Stomach (tissue), 9 donors: Measurements from ENCODE around the gene SUSD6. TPM values are rescaled to one million over a fixed set of nuclear protein-coding genes. Genes with fewer than 3 reads are reported as not detected.

Experiments
- DNase-seq, 2 donors: peaks; one replicate each; pipeline versions ENCODE4 v3.0.0 to v3.0.0-alpha.2; 2013 to 2019
- H3K27ac ChIP-seq, 5 donors: fragments of 200-600 bp in 4 of 5; sonication (generic) in 4 of 5; one replicate each; pipeline ENCODE4 v1.5.1; 2013 to 2019; ENCODE audit warnings: mild to moderate bottlenecking in 1 of 5, moderate library complexity in 1 of 5
- H3K27me3 ChIP-seq, 3 donors: fragments of 200-600 bp; sonication (generic); one replicate each; pipeline ENCODE4 v1.5.1; 2017 to 2019; ENCODE audit warnings: mixed run types in 1 of 3
- H3K36me3 ChIP-seq, 4 donors: fragments of 200-600 bp; sonication (generic); 1 replicate in 3 of 4; 2 replicates in 1 of 4; pipeline ENCODE4 v1.5.1; 2016 to 2019
- H3K4me1 ChIP-seq, 4 donors: fragments of 200-600 bp; sonication (generic); one replicate each; pipeline ENCODE4 v1.5.1; 2016 to 2019
- H3K4me3 ChIP-seq, 4 donors: fragments of 200-600 bp; sonication (generic) in 3 of 4; one replicate each; pipeline ENCODE4 v1.5.1; 2016 to 2019; ENCODE audit warnings: mild to moderate bottlenecking in 1 of 4
- H3K9me3 ChIP-seq, 4 donors: fragments of 200-600 bp; sonication (generic); one replicate each; pipeline ENCODE4 v1.5.1; 2016 to 2019
- CTCF ChIP-seq, 7 experiments: fragments of 450-650 bp in 4 of 7; fragments of 200-600 bp in 3 of 7; sonication (generic) in 3 of 7; IDR thresholded peaks; one replicate each; pipeline ENCODE4 v1.5.1; 2016 to 2019; ENCODE audit warnings: antibody characterized with exemption in 7 of 7, control low read depth in 2 of 7, mild to moderate bottlenecking in 1 of 7
- EP300 ChIP-seq: sonication (generic); formaldehyde crosslinking; IDR thresholded peaks from one replicate; pipeline ENCODE4 v1.6.1; 2017; ENCODE audit warnings: antibody characterized with exemption
- POLR2A ChIP-seq, 4 donors: fragments of 450-650 bp; IDR thresholded peaks; one replicate each; pipeline ENCODE4 v1.6.1; 2016; ENCODE audit warnings: antibody characterized with exemption in 4 of 4, control low read depth in 2 of 4, mild to moderate bottlenecking in 1 of 4, moderate library complexity in 1 of 4
- POLR2AphosphoS5 ChIP-seq, 3 donors: sonication (generic); formaldehyde crosslinking; IDR thresholded peaks; one replicate each; pipeline ENCODE4 v1.6.1; 2016; ENCODE audit warnings: antibody characterized with exemption in 3 of 3
- WGBS, 5 donors: extraction: QIAGEN DNeasy Blood & Tissue Kit in 3 of 5; methylation state at CpG; one replicate each; pipeline versions ENCODE4 v1.1.5 to v1.1.7; 2013 to 2018; 5-methylcytosine and 5-hydroxymethylcytosine counted together
- intact Hi-C: fragments of 100-400 bp; cut with DNase I; formaldehyde crosslinking; loops from one replicate; pipeline ENCODE4 v1.15.1; 2023; ENCODE audit warnings: low total_unique reads
- polyA plus RNA-seq, 3 donors: library from polyadenylated mRNA; stranded (reverse); fragments of 200-250 nt; gene quantifications; one replicate each; pipeline ENCODE4 v1.2.3, GENCODE V29; 2013
- total RNA-seq, 5 donors: library from RNA; depleted of rRNA; stranded (reverse); fragments of >200 nt; gene quantifications; one replicate each; pipeline versions ENCODE4 v1.1.0 to v1.2.3, GENCODE V29; 2014 to 2016
- donor health status: healthy with polysubstance abuse.
- donor health status: Bipolar disorder and iron deficiency.
- donor health status: healthy.

The SUSD6 gene
- total and polyA plus RNA-seq, 8 donors: 4.9 to 39.0 (median 24.7) TPM

- intact Hi-C loops: no loop called here
- Histone ChIP-seq H3K27ac (no peak overlapping the region), H3K4me1 (peaks cover 0 to 12% (median 0%) of the 10 kb centered on the region in 4 donors), H3K9me3 (no peaks in the 10 kb centered on the region), H3K4me3 (no peak overlapping the region), H3K36me3 (no peaks in the 10 kb centered on the region), H3K27me3 (no peaks in the 10 kb centered on the region)
- WGBS, 5 donors: 95 to 100% (median 100%) methylated on average over 1 of the region's 1 CpG
- no peak for TF ChIP-seq EP300
- no peak for DNase-seq
Observed at GRCh38 chr14:69753860-69754259, 142.5 kb downstream of the SUSD6 start.

GRCh38 chr14:69754487-69754886 lies 143.1 kb downstream of the SUSD6 start:
- no peaks in the 10 kb centered on the region for H3K27me3 ChIP-seq
- H3K9me3 ChIP-seq: no peaks in the 10 kb centered on the region
- TF ChIP-seq CTCF (IDR thresholded peaks at IDR 0.05) (no peak), POLR2AphosphoS5 (IDR thresholded peaks at IDR 0.05) (no peak), POLR2A (IDR thresholded peaks at IDR 0.05) (no peak), EP300 (no peak)
- DNase-seq: no peak
- H3K4me3 ChIP-seq: no peak overlapping the region
- WGBS, 5 donors: 65 to 90% (median 85%) methylated on average over 2 of the region's 2 CpGs
- intact Hi-C loops: no loop called here
- H3K27ac ChIP-seq: no peak overlapping the region
- H3K4me1 ChIP-seq: peaks cover 0 to 11% (median 0%) of the 10 kb centered on the region in 4 donors
- H3K36me3 ChIP-seq: no peaks in the 10 kb centered on the region

GRCh38 chr14:69755296-69755695 lies 143.9 kb downstream of the SUSD6 start:
- H3K27ac ChIP-seq: no peak overlapping the region
- H3K4me3 ChIP-seq: no peak overlapping the region
- peak in 1 of 2 donors; percentile 50 for DNase-seq
- no peak for TF ChIP-seq CTCF (IDR thresholded peaks at IDR 0.05)
- no peak for TF ChIP-seq POLR2A (IDR thresholded peaks at IDR 0.05)
- TF ChIP-seq POLR2AphosphoS5 (IDR thresholded peaks at IDR 0.05): no peak
- TF ChIP-seq EP300: no peak
- H3K4me1 ChIP-seq: peaks cover 0 to 3% (median 0%) of the 10 kb centered on the region in 4 donors
- intact Hi-C loops: no loop called here
- H3K27me3 ChIP-seq: no peaks in the 10 kb centered on the region
- no peaks in the 10 kb centered on the region for H3K36me3 ChIP-seq
- no peaks in the 10 kb centered on the region for H3K9me3 ChIP-seq

GRCh38 chr14:69755784-69756183 lies 144.4 kb downstream of the SUSD6 start:
- intact Hi-C loops: no loop called here
- DNase-seq: peak in 1 of 2 donors; percentile 67
- H3K27me3 ChIP-seq: no peaks in the 10 kb centered on the region
- no peaks in the 10 kb centered on the region for H3K36me3 ChIP-seq
- TF ChIP-seq CTCF (IDR thresholded peaks at IDR 0.05): no peak
- no peak for TF ChIP-seq EP300
- no peak for TF ChIP-seq POLR2AphosphoS5 (IDR thresholded peaks at IDR 0.05)
- TF ChIP-seq POLR2A (IDR thresholded peaks at IDR 0.05): no peak
- H3K9me3 ChIP-seq: no peaks in the 10 kb centered on the region
- no peaks in the 10 kb centered on the region for H3K4me1 ChIP-seq
- 50 to 76% (median 66%) methylated on average over 2 of the region's 2 CpGs for WGBS, 5 donors
- no peak overlapping the region for H3K27ac ChIP-seq
- no peak overlapping the region for H3K4me3 ChIP-seq

GRCh38 chr14:69756298-69756697 lies 144.9 kb downstream of the SUSD6 start:
- no peaks in the 10 kb centered on the region for H3K27me3 ChIP-seq
- TF ChIP-seq POLR2A (IDR thresholded peaks at IDR 0.05): no peak
- TF ChIP-seq POLR2AphosphoS5 (IDR thresholded peaks at IDR 0.05): no peak
- TF ChIP-seq EP300: no peak
- TF ChIP-seq CTCF (IDR thresholded peaks at IDR 0.05): no peak
- no peak overlapping the region for H3K4me3 ChIP-seq
- whole genome bisulfite sequencing, 5 donors: 58 to 76% (median 66%) methylated on average over 3 of the region's 3 CpGs
- no peaks in the 10 kb centered on the region for H3K9me3 ChIP-seq
- no peaks in the 10 kb centered on the region for H3K4me1 ChIP-seq
- no peaks in the 10 kb centered on the region for H3K36me3 ChIP-seq
- intact Hi-C loops: no loop called here
- no peak for DNase-seq
- H3K27ac ChIP-seq: no peak overlapping the region
